Measurements from ENCODE around the gene ARR3. TPM values are rescaled to one million over a fixed set of nuclear protein-coding genes. Genes with fewer than 3 reads are reported as not detected.
"Not testable (repeated sequence)": the region's sequence is repeated elsewhere in the genome, so short reads cannot be mapped to it uniquely, and the experiment has no call there.

ARR3 gene
- total RNA-seq, 2 experiments from 2014 or later: not detected

GRCh38 chrX:70289168-70289792, 21.1 kb downstream of the ARR3 start:
- no peaks in the 10 kb centered on the region for H3K9me3 Mint-ChIP-seq
- no peak for DNase-seq
- intact Hi-C loops (cut with micrococcal nuclease): loop anchor here (1.0 kb wide), 1 partner anchor 156 kb away; the partner anchor contains the start of gene IGBP1
- CTCF ChIA-PET: interaction anchor here (1.0 to 1.2 kb wide), 2 partner anchors 123 to 376 kb away, joined by 3 to 4 read pairs; no protein-coding TSS in a partner anchor
- H3K27me3 Mint-ChIP-seq (ENCODE audit: low read depth): no peaks in the 10 kb centered on the region
- H3K36me3 Mint-ChIP-seq (ENCODE audit: low read depth): peaks cover 8% of the 10 kb centered on the region
- H3K4me1 Mint-ChIP-seq (ENCODE audit: low read depth): peaks cover 5% of the 10 kb centered on the region
- peak overlapping the region; percentile 83 for H3K27ac Mint-ChIP-seq
- peak overlapping the region; percentile 90 for H3K4me3 Mint-ChIP-seq

- H3K9me3 Mint-ChIP-seq: no peaks in the 10 kb centered on the region
- CTCF ChIA-PET: interaction anchor here (0.8 to 1.8 kb wide), 5 partner anchors 48 to 375 kb away, joined by 3 to 6 read pairs (median 3); partner anchors contain the start of gene IGBP1
Observed at GRCh38 chrX:70289793-70290770, 21.9 kb downstream of the ARR3 start, which contains the start of the genes KIF4A and PDZD11. TSS of gene KIF4A (plus strand) at chrX:70290104. CDS start at chrX:70290459, 355 bp downstream. TSS of gene PDZD11 (minus strand) at chrX:70289927. CDS start at chrX:70289341, 586 bp downstream.

GRCh38 chrX:70292788-70293187, 24.7 kb downstream of the ARR3 start:
- H3K9me3 Mint-ChIP-seq: no peaks in the 10 kb centered on the region
- CTCF ChIA-PET: no interaction called here

More at GRCh38 chrX:70289793-70290770, 21.9 kb downstream of the ARR3 start, which contains the start of the genes KIF4A and PDZD11:
- Mint-ChIP-seq H3K27ac (peak within 1 kb of the TSS; percentile 83), H3K36me3 (ENCODE audit: low read depth) (peaks cover 8% of the 10 kb centered on the region), H3K4me3 (peak within 1 kb of the TSS; percentile 90), H3K4me1 (ENCODE audit: low read depth) (peaks cover 5% of the 10 kb centered on the region), H3K27me3 (ENCODE audit: low read depth) (no peaks in the 10 kb centered on the region)
- intact Hi-C loops (cut with micrococcal nuclease): loop anchor here (1.0 to 2.0 kb wide), 3 partner anchors 93 to 157 kb away; partner anchors contain the start of gene IGBP1
- DNase-seq: peak; percentile 86

GRCh38 chrX:70293621-70294020, 25.5 kb downstream of the ARR3 start:
- Mint-ChIP-seq H3K27ac (no peak overlapping the region), H3K4me3 (no peak overlapping the region), H3K9me3 (no peaks in the 10 kb centered on the region), H3K36me3 (ENCODE audit: low read depth) (peaks cover 3% of the 10 kb centered on the region), H3K27me3 (ENCODE audit: low read depth) (no peaks in the 10 kb centered on the region), H3K4me1 (ENCODE audit: low read depth) (peaks cover 5% of the 10 kb centered on the region)
- CTCF ChIA-PET: no interaction called here
- intact Hi-C loops (cut with micrococcal nuclease): no loop called here
- DNase-seq: no peak

More at GRCh38 chrX:70292788-70293187, 24.7 kb downstream of the ARR3 start:
- Mint-ChIP-seq H3K27me3 (ENCODE audit: low read depth) (no peaks in the 10 kb centered on the region), H3K4me1 (ENCODE audit: low read depth) (peaks cover 5% of the 10 kb centered on the region), H3K27ac (no peak overlapping the region), H3K4me3 (no peak overlapping the region), H3K36me3 (ENCODE audit: low read depth) (peaks cover 3% of the 10 kb centered on the region)
- no peak for DNase-seq
- intact Hi-C loops (cut with micrococcal nuclease): no loop called here

- Mint-ChIP-seq H3K4me3 (no peak overlapping the region), H3K27ac (no peak overlapping the region), H3K9me3 (no peaks in the 10 kb centered on the region), H3K36me3 (ENCODE audit: low read depth) (peaks cover 21% of the 10 kb centered on the region), H3K4me1 (ENCODE audit: low read depth) (no peaks in the 10 kb centered on the region), H3K27me3 (ENCODE audit: low read depth) (no peaks in the 10 kb centered on the region)
- no peak for DNase-seq
- intact Hi-C loops (cut with micrococcal nuclease): no loop called here
- CTCF ChIA-PET: no interaction called here
Observed at GRCh38 chrX:70301716-70302115, 33.6 kb downstream of the ARR3 start.

- Mint-ChIP-seq H3K27ac (no peak overlapping the region), H3K27me3 (ENCODE audit: low read depth) (no peaks in the 10 kb centered on the region), H3K36me3 (ENCODE audit: low read depth) (peaks cover 3% of the 10 kb centered on the region), H3K4me1 (ENCODE audit: low read depth) (no peaks in the 10 kb centered on the region), H3K4me3 (no peak overlapping the region), H3K9me3 (no peaks in the 10 kb centered on the region)
- DNase-seq: no peak
- intact Hi-C loops (cut with micrococcal nuclease): no loop called here
- CTCF ChIA-PET: no interaction called here
Observed at GRCh38 chrX:70313503-70313902, 45.4 kb downstream of the ARR3 start.

GRCh38 chrX:70322784-70323183, 54.6 kb downstream of the ARR3 start:
- DNase-seq: no peak
- H3K4me1 Mint-ChIP-seq (ENCODE audit: low read depth): no peaks in the 10 kb centered on the region
- H3K27ac Mint-ChIP-seq: no peak overlapping the region
- intact Hi-C loops (cut with micrococcal nuclease): no loop called here
- H3K4me3 Mint-ChIP-seq: no peak overlapping the region
- CTCF ChIA-PET: no interaction called here
- H3K9me3 Mint-ChIP-seq: no peaks in the 10 kb centered on the region
- no peaks in the 10 kb centered on the region for H3K27me3 Mint-ChIP-seq (ENCODE audit: low read depth)
- H3K36me3 Mint-ChIP-seq (ENCODE audit: low read depth): no peaks in the 10 kb centered on the region

- intact Hi-C loops (cut with micrococcal nuclease); H3K36me3 Mint-ChIP-seq (ENCODE audit: low read depth); H3K4me3 Mint-ChIP-seq; H3K9me3 Mint-ChIP-seq; H3K4me1 Mint-ChIP-seq (ENCODE audit: low read depth); DNase-seq; CTCF ChIA-PET; H3K27ac Mint-ChIP-seq; H3K27me3 Mint-ChIP-seq (ENCODE audit: low read depth): not testable (repeated sequence)
Observed at GRCh38 chrX:70323628-70324027, 55.5 kb downstream of the ARR3 start.

- CTCF ChIA-PET: no interaction called here
- no peak overlapping the region for H3K4me3 Mint-ChIP-seq
Observed at GRCh38 chrX:70324326-70324725, 56.2 kb downstream of the ARR3 start.

GRCh38 chrX:70331161-70331560, 63.0 kb downstream of the ARR3 start:
- H3K36me3 Mint-ChIP-seq (ENCODE audit: low read depth): no peaks in the 10 kb centered on the region
- no peaks in the 10 kb centered on the region for H3K9me3 Mint-ChIP-seq

More at GRCh38 chrX:70324326-70324725, 56.2 kb downstream of the ARR3 start:
- Mint-ChIP-seq H3K27ac (no peak overlapping the region), H3K36me3 (ENCODE audit: low read depth) (no peaks in the 10 kb centered on the region), H3K9me3 (no peaks in the 10 kb centered on the region), H3K27me3 (ENCODE audit: low read depth) (no peaks in the 10 kb centered on the region), H3K4me1 (ENCODE audit: low read depth) (no peaks in the 10 kb centered on the region)
- intact Hi-C loops (cut with micrococcal nuclease): no loop called here
- DNase-seq: no peak

More at GRCh38 chrX:70331161-70331560, 63.0 kb downstream of the ARR3 start:
- H3K27me3 Mint-ChIP-seq (ENCODE audit: low read depth): no peaks in the 10 kb centered on the region
- H3K4me1 Mint-ChIP-seq (ENCODE audit: low read depth): no peaks in the 10 kb centered on the region
- intact Hi-C loops (cut with micrococcal nuclease): no loop called here
- no peak overlapping the region for H3K4me3 Mint-ChIP-seq
- no peak overlapping the region for H3K27ac Mint-ChIP-seq
- CTCF ChIA-PET: no interaction called here
- DNase-seq: no peak
